ENCODE data around the gene OGA.

The OGA gene

DNA sequence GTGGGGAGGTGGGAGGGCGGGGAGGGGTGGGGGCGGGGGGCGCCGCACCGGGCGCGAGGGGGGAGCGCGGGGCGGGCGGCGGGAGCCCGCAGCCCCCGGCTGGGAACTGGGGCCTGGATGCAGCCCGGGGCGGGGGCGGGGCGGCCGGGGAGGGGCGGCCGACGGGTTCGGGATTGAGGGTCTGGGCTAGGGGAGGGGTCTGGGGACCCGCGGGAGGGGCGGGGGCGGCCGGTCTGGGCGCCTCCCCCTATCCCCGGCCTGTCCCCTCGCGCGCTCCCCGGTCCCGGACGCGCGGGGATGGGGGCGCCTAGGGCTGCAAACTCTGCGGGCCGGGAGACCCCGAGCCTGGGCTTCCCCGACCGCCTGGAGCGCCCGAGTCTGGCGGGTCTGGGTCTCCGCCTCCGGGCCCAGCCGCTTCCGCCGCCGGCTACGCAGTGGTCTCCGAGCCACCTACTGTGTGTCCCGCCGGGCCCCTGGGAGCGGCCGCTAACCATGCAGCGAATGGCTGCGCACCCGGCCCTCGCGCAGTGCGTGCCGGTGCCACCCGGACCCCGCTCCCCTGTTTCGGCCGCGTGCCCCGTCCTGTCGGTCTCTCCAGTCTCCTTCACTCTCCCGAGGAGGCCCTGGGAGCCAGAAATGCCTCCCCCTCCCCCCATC lies 42.0 kb downstream of the OGA start:
- H3K27ac ChIP-seq (ENCODE audit: insufficient read depth, low read length, poor library complexity, severe bottlenecking): no peak overlapping the region
- no peaks in the 10 kb centered on the region for H3K9me3 ChIP-seq (ENCODE audit: control insufficient read depth, low read length)
- peaks cover 36% of the 10 kb centered on the region for H3K4me1 ChIP-seq (ENCODE audit: control insufficient read depth, insufficient read depth, low read length, poor library complexity, severe bottlenecking)
- DNase-seq: no peak
- H3K27me3 ChIP-seq (replicated peaks; ENCODE audit: control insufficient read depth, insufficient read depth, low read length, poor library complexity, severe bottlenecking): peaks cover 53% of the 10 kb centered on the region
- no peak overlapping the region for H3K4me3 ChIP-seq (ENCODE audit: insufficient read depth, low read depth, low read length, poor library complexity, severe bottlenecking)
- no peaks in the 10 kb centered on the region for H3K36me3 ChIP-seq (ENCODE audit: control insufficient read depth, insufficient read depth, low read length)

DNA sequence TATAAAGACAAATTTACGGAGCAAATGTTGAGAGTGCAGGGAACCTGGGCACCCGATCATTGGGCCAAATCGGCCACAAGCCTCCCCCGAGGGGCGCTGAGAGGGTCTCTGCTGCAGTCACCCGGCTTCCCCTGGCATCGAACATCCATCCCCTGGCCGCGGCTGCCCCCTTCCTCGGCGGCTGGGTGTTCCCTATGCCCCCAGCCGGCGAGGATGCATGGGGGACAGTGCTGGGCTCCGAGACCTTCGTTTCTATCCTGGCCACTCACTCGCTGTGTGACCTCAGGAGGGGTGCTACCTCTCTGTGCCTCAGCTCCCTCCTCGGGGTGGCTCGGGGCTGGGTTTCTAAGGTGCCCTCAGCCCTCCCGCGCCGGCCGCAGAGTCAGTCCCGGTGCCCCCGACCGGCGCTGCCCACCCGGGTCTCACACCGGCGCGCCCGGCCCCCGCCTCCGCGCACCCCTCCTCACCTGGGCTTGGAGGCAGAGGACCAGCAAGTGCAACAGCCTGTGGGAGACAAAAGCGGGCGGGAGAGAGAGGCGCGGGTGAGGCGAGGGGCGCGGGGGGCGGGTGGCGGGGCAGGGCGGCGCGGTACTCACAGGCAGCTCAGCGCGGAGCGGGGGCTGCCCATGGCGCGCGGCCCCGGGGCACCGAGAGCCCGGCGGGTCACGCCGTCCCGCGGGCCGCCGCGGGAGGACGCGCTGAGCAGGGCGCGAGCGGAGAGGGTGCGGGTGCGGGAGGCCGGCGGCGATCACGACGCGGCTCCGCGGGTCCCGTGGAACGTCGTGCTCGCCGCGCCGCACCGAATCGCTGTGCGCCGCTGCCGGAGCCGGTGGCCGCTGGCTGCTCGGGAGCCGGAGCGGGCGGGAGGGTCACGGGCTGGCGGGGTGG lies 42.7 kb downstream of the OGA start, which contains the start of gene FGF8:
FGF8 (minus strand) TSS at position 842 of the 888 bp plus-strand sequence; CDS start at position 628, 214 bp downstream.
- DNase-seq: no peak
- H3K27ac ChIP-seq (ENCODE audit: insufficient read depth, low read length, poor library complexity, severe bottlenecking): no peak within 1 kb of the TSS
- H3K4me1 ChIP-seq (ENCODE audit: control insufficient read depth, insufficient read depth, low read length, poor library complexity, severe bottlenecking): peaks cover 29% of the 10 kb centered on the region
- H3K27me3 ChIP-seq (replicated peaks; ENCODE audit: control insufficient read depth, insufficient read depth, low read length, poor library complexity, severe bottlenecking): peaks cover 55% of the 10 kb centered on the region
- H3K9me3 ChIP-seq (ENCODE audit: control insufficient read depth, low read length): no peaks in the 10 kb centered on the region
- no peaks in the 10 kb centered on the region for H3K36me3 ChIP-seq (ENCODE audit: control insufficient read depth, insufficient read depth, low read length)
- H3K4me3 ChIP-seq (ENCODE audit: insufficient read depth, low read depth, low read length, poor library complexity, severe bottlenecking): no peak within 1 kb of the TSS

DNA sequence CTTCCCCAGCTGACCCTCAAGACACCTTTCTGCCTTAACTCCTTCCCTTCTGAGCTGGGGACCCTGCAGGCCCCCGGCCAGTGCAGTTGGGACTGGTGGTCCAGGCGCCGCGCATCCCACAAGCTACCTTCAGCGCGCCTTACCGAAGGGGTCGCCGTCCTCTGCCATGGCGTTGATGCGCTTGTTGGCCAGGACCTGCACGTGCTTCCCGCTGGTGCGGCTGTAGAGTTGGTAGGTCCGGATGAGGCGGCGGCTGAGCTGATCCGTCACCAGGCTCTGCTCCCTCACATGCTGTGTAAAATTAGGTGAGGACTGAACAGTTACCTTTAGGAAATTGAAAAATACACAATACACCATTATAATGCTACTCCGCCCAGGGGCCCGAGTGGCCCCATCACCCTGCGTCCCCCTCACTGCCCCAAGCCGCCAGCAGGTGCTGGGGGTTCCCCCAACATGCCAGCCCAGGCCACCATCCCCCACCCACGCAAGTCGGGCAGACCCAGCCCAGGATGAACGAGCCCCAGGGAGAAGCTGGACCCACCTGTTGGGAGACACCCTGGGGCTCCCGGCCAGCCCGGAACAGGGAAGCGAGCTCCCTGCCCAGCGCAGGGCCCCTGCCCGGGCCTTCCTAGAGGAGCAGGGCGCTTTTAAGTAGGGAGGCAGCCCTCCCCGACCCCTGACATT lies 43.5 kb downstream of the OGA start:
- no peak for DNase-seq
- Histone ChIP-seq H3K9me3 (ENCODE audit: control insufficient read depth, low read length) (no peaks in the 10 kb centered on the region), H3K4me3 (ENCODE audit: insufficient read depth, low read depth, low read length, poor library complexity, severe bottlenecking) (no peak overlapping the region), H3K4me1 (ENCODE audit: control insufficient read depth, insufficient read depth, low read length, poor library complexity, severe bottlenecking) (peaks cover 29% of the 10 kb centered on the region), H3K27ac (ENCODE audit: insufficient read depth, low read length, poor library complexity, severe bottlenecking) (no peak overlapping the region), H3K27me3 (replicated peaks; ENCODE audit: control insufficient read depth, insufficient read depth, low read length, poor library complexity, severe bottlenecking) (peaks cover 55% of the 10 kb centered on the region), H3K36me3 (ENCODE audit: control insufficient read depth, insufficient read depth, low read length) (no peaks in the 10 kb centered on the region)

DNA sequence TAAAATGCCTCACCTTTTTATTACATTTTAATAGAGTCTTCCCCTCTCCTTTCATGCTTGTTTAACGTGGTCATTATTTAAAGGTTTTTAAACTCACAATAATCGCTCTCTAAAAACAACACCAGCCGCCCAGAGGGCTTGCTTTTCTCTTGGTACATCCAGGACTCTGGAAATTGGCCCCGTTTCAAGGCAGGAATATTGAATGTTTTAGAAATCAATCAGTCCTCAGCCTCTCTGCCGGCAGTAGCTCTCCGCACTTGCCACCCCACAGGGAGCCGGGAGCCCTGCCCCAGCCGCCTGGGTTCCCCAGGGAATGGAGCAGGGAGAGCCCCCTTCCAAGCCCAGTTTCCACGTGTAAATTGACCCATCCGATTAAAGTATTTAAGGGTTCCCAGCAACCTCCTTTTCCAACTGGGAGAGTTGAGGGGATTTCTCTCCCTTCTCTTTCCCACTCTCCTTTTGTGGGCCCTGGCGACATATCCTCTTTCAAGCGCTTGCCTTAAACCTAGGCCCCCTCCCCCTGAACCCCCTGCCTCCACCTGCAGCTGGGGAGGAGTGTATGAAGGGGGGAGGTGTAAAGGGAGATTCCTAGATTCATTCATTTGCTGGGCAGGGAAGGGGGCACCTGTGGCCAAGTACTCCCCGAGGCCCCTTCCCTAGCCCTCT lies 44.2 kb downstream of the OGA start:
- no peak overlapping the region for H3K4me3 ChIP-seq (ENCODE audit: insufficient read depth, low read depth, low read length, poor library complexity, severe bottlenecking)
- H3K27me3 ChIP-seq (replicated peaks; ENCODE audit: control insufficient read depth, insufficient read depth, low read length, poor library complexity, severe bottlenecking): peaks cover 55% of the 10 kb centered on the region

DNA sequence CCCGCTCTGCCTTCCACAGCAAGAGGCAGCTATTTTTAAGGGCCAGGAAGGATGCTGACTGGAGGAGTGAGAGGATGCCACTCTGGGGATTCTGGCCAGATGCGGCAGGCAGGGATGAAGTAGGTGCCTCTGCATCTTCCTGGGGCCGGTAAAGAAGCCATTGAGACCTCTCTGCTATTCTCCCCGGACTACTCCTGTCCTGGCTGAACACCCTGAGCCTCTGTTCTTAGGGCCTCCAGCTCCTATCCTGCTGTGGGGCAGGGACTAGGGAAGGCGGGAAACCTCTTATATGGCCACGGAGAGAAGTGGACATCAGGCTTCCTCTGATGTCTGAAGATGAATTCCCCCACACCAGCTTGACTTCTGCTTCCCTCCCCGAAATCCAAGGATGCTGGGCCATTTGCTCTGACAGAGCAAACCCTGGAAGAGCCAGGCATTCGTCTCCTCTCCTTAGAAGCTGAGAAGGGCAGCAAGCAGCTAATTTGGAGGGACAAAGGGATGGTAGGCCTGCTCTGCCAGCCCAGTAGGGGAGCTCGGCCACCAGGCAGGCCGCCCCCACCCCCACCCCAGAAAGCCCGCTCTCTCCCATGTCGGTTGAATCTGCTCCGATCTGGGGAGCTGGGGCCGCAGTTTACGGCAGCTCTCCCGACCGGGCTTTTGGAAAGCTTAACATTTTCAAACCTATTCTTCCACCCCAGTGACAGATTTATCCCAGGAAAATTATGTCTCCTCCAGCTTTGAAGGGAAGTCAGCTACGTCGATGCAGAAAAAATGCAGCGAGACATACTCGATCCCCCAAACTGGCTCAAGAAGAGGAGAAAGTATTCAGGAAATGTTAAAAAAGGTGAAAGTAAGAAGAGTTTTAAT lies 45.1 kb downstream of the OGA start:
- no peaks in the 10 kb centered on the region for H3K36me3 ChIP-seq (ENCODE audit: control insufficient read depth, insufficient read depth, low read length)
- no peaks in the 10 kb centered on the region for H3K9me3 ChIP-seq (ENCODE audit: control insufficient read depth, low read length)
- no peak for DNase-seq
- H3K27me3 ChIP-seq (replicated peaks; ENCODE audit: control insufficient read depth, insufficient read depth, low read length, poor library complexity, severe bottlenecking): peaks cover 51% of the 10 kb centered on the region
- H3K4me3 ChIP-seq (ENCODE audit: insufficient read depth, low read depth, low read length, poor library complexity, severe bottlenecking): no peak overlapping the region
- no peak overlapping the region for H3K27ac ChIP-seq (ENCODE audit: insufficient read depth, low read length, poor library complexity, severe bottlenecking)
- H3K4me1 ChIP-seq (ENCODE audit: control insufficient read depth, insufficient read depth, low read length, poor library complexity, severe bottlenecking): peaks cover 18% of the 10 kb centered on the region

More for the DNA sequence above, 44.2 kb downstream of the OGA start:
- Histone ChIP-seq H3K27ac (ENCODE audit: insufficient read depth, low read length, poor library complexity, severe bottlenecking) (no peak overlapping the region), H3K4me1 (ENCODE audit: control insufficient read depth, insufficient read depth, low read length, poor library complexity, severe bottlenecking) (peaks cover 22% of the 10 kb centered on the region), H3K9me3 (ENCODE audit: control insufficient read depth, low read length) (no peaks in the 10 kb centered on the region), H3K36me3 (ENCODE audit: control insufficient read depth, insufficient read depth, low read length) (no peaks in the 10 kb centered on the region)
- no peak for DNase-seq

DNA sequence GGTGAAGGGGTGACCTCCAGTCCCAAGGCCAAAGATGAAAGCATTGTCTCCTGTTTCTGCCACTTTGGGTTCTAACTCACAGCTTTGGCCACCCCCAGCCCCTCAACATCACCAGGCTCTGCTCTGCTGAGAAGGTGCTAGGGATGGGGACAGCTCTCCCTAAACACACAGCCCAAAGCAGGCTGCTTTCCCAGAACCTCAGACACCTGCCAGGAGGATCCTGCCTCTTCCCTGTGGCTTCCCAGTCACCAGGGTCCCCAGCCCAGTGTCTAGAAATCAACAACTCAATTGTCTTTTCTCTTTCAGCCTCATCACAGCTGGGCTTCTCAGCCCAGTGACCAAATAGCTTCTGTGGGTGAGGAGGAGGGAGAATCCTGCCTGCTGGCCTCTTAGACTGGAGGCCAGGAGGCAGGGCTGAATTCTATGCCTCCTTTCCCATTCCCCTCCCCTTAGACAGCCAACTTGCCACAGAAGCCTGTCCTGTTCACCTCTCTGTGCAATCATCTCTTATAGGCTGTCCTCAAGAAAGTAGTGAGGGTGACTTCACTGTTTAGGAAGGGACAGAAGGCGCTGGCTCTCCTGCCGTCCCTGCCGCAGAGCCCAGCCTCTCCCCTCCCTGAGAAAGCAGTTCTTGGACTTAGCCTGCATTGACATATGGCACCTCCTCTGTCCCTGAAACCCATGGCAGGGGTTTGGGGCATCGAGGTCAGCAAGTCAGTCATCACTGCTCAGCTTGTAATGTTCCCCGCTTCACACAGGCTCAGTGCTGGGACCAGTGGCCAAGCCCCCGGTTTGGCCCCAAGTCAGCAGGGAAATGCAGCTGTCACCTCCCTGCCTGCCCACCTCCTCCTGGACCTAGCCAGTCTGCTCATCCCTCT lies 46.0 kb downstream of the OGA start:
- peaks cover 50% of the 10 kb centered on the region for H3K27me3 ChIP-seq (replicated peaks; ENCODE audit: control insufficient read depth, insufficient read depth, low read length, poor library complexity, severe bottlenecking)
- H3K4me1 ChIP-seq (ENCODE audit: control insufficient read depth, insufficient read depth, low read length, poor library complexity, severe bottlenecking): peaks cover 18% of the 10 kb centered on the region
- no peak overlapping the region for H3K4me3 ChIP-seq (ENCODE audit: insufficient read depth, low read depth, low read length, poor library complexity, severe bottlenecking)
- H3K36me3 ChIP-seq (ENCODE audit: control insufficient read depth, insufficient read depth, low read length): no peaks in the 10 kb centered on the region
- H3K27ac ChIP-seq (ENCODE audit: insufficient read depth, low read length, poor library complexity, severe bottlenecking): no peak overlapping the region
- H3K9me3 ChIP-seq (ENCODE audit: control insufficient read depth, low read length): no peaks in the 10 kb centered on the region
- DNase-seq: no peak

DNA sequence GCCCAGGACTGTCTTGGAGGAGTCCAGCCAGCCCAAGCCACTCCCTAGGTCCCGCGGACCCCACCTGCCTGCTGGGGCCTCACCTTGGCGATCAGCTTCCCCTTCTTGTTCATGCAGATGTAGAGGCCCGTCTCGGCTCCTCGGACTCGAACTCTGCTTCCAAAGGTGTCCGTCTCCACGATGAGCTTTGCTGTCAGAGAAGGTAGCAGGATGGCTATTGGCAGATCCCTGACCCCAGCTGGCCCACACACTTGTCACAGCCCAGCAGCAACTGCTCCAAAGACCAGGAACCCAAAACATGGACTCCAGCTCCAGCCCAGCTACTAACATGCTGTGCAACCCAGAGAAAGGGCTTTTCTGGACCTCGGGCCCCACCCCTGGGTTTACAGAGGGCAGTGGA lies 46.9 kb downstream of the OGA start:
- peaks cover 42% of the 10 kb centered on the region for H3K27me3 ChIP-seq (replicated peaks; ENCODE audit: control insufficient read depth, insufficient read depth, low read length, poor library complexity, severe bottlenecking)
- no peak for DNase-seq
- no peak overlapping the region for H3K27ac ChIP-seq (ENCODE audit: insufficient read depth, low read length, poor library complexity, severe bottlenecking)
- H3K4me1 ChIP-seq (ENCODE audit: control insufficient read depth, insufficient read depth, low read length, poor library complexity, severe bottlenecking): peaks cover 18% of the 10 kb centered on the region
- no peak overlapping the region for H3K4me3 ChIP-seq (ENCODE audit: insufficient read depth, low read depth, low read length, poor library complexity, severe bottlenecking)
- no peaks in the 10 kb centered on the region for H3K36me3 ChIP-seq (ENCODE audit: control insufficient read depth, insufficient read depth, low read length)
- H3K9me3 ChIP-seq (ENCODE audit: control insufficient read depth, low read length): no peaks in the 10 kb centered on the region

DNA sequence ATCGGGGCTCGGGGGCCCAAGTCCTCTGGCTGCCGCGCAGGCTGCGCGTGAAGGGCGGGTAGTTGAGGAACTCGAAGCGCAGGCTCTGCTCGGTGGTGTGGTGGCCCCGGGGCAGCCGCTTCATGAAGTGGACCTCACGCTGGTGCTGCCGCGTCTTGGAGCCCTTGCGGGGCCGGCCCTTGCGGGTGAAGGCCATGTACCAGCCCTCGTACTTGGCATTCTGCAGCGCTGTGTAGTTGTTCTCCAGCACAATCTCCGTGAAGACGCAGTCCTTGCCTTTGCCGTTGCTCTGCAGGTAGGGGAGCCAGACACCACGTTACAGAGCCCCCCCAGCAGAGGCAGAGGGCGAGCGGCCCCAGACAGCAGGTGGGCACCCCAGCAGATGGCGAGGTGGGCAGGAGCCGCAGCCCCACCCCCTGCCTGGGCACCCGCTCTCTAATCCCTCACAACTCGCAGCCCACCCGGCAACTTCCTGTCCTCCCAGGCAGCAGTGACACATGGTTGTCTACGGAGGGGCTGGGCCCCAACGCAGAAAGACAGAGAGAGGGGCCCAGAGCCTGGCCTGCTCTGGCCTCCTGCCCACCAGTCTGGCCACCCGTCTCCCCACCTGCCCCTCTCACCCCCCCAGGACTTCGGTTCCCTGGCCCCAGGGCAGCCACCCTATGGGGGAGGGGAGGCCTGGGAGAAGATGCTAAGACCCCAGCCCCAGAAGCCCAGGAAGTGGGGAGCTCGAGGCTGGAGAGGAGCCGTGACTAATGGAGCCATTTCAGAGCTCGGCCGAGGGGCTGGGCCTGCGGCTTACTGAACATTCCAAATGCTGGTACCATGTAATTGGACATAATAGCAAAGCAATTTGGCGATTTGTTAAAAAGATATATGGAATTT lies 47.7 kb downstream of the OGA start:
- no peak overlapping the region for H3K4me3 ChIP-seq (ENCODE audit: insufficient read depth, low read depth, low read length, poor library complexity, severe bottlenecking)
- H3K4me1 ChIP-seq (ENCODE audit: control insufficient read depth, insufficient read depth, low read length, poor library complexity, severe bottlenecking): peaks cover 18% of the 10 kb centered on the region
- no peaks in the 10 kb centered on the region for H3K9me3 ChIP-seq (ENCODE audit: control insufficient read depth, low read length)
- peaks cover 40% of the 10 kb centered on the region for H3K27me3 ChIP-seq (replicated peaks; ENCODE audit: control insufficient read depth, insufficient read depth, low read length, poor library complexity, severe bottlenecking)
- no peaks in the 10 kb centered on the region for H3K36me3 ChIP-seq (ENCODE audit: control insufficient read depth, insufficient read depth, low read length)
- DNase-seq: no peak
- no peak overlapping the region for H3K27ac ChIP-seq (ENCODE audit: insufficient read depth, low read length, poor library complexity, severe bottlenecking)
